CD4-positive, alpha-beta T cell (primary cell): ENCODE results near the gene RASGRF2. TPM values are rescaled to one million over a fixed set of nuclear protein-coding genes. Genes with fewer than 3 reads are reported as not detected.

ENCODE experiments used
- ATAC-seq: fragments of 200-7000 bp; cut with Tn5 transposase; one replicate; pipeline ENCODE4 v1.10.0; 2022; ENCODE audit warnings: mild to moderate bottlenecking; ENCODE audit not compliant: poor library complexity
- CTCF ChIA-PET: fragments of 350-600 bp; sonication (Branson Sonifier 250); formaldehyde crosslinking; loops from one replicate; lab custom pipeline; 2021; ENCODE audit warnings: antibody characterized with exemption, inconsistent platforms; lab: Charles Lee
- POLR2A ChIA-PET: fragments of 350-600 bp; sonication (Branson Sonifier 250); formaldehyde crosslinking; loops from one replicate; lab custom pipeline; 2021; ENCODE audit warnings: antibody characterized with exemption, inconsistent platforms; lab: Charles Lee
- DNase-seq, 14 experiments: peaks; one replicate each; pipeline ENCODE4 v3.0.0-alpha.2; 2013 to 2020; ENCODE audit warnings: mixed read lengths in 2 of 14
- H3K27ac ChIP-seq, 2 donors: one replicate each; pipeline versions ENCODE4 v1.5.1 to v1.7.0; 2013; ENCODE audit warnings: low read length in 2 of 2, low read depth in 1 of 2, mild to moderate bottlenecking in 1 of 2
- H3K27me3 ChIP-seq, 2 experiments: 1 replicate in 1 of 2; 2 replicates in 1 of 2; pipeline versions ENCODE4 v1.6.1 to v1.7.0; 2013; ENCODE audit warnings: low read length in 2 of 2, control low read depth in 1 of 2, mild to moderate bottlenecking in 1 of 2, moderate library complexity in 1 of 2; ENCODE audit not compliant: insufficient read depth in 2 of 2, control insufficient read depth in 1 of 2
- H3K36me3 ChIP-seq: one replicate; pipeline ENCODE4 v1.6.1; 2013; ENCODE audit warnings: low read length, control low read depth; ENCODE audit not compliant: insufficient read depth
- H3K4me1 ChIP-seq: one replicate; pipeline ENCODE4 v1.6.1; 2013; ENCODE audit warnings: low read length, control low read depth; ENCODE audit not compliant: insufficient read depth
- H3K4me3 ChIP-seq: one replicate; pipeline ENCODE4 v1.5.1; 2013; ENCODE audit warnings: mild to moderate bottlenecking, low read length, moderate library complexity
- H3K9me3 ChIP-seq, 2 experiments: 1 replicate in 1 of 2; 2 replicates in 1 of 2; pipeline versions ENCODE4 v1.6.1 to v1.7.0; 2013; ENCODE audit warnings: low read length in 2 of 2, mild to moderate bottlenecking in 2 of 2, control low read depth in 1 of 2, moderate library complexity in 1 of 2; ENCODE audit not compliant: control insufficient read depth in 1 of 2, insufficient read depth in 1 of 2
- H3K27ac Mint-ChIP-seq: one replicate; pipeline ENCODE4 v1.8.0; 2020; ENCODE audit warnings: mixed read lengths
- H3K27me3 Mint-ChIP-seq: one replicate; pipeline ENCODE4 v1.8.0; 2021; ENCODE audit warnings: mixed read lengths
- H3K36me3 Mint-ChIP-seq: one replicate; pipeline ENCODE4 v1.8.0; 2021; ENCODE audit warnings: low read depth, mixed read lengths
- H3K4me1 Mint-ChIP-seq: one replicate; pipeline ENCODE4 v1.8.0; 2021; ENCODE audit warnings: low read depth, mixed read lengths
- H3K4me3 Mint-ChIP-seq: one replicate; pipeline ENCODE4 v1.8.0; 2020; ENCODE audit warnings: mild to moderate bottlenecking, mixed read lengths
- H3K9me3 Mint-ChIP-seq: one replicate; pipeline ENCODE4 v1.8.0; 2020; ENCODE audit warnings: mixed read lengths
- intact Hi-C, 2 experiments: fragments of 100-400 bp; cut with DNase I in 1 of 2; cut with micrococcal nuclease in 1 of 2; formaldehyde crosslinking; loops; one replicate each; pipeline versions ENCODE4 v1.15.1 to v1.9.0; 2023 to 2025; cut with DNase I, micrococcal nuclease
- total RNA-seq, 174 experiments: library from RNA in 2 of 174; stranded (reverse) in 2 of 174; gene quantifications; one replicate each; pipeline ENCODE4 v1.2.3 and lab custom pipeline; 2021 to 2026
- TF ChIP-seq, protein P1 (sequence below): fragments of 200-600 bp; IDR thresholded peaks from one replicate; pipeline ENCODE4 v1.8.0; 2022; ENCODE audit warnings: antibody characterized with exemption, mild to moderate bottlenecking

RASGRF2 gene
- total RNA-seq, 2 experiments from 2014 or later: 21.9 to 24.9 TPM

GRCh38 chr5:81105261-81105877, 145.2 kb downstream of the RASGRF2 start:
- Mint-ChIP-seq H3K36me3 (peaks cover 12% of the 10 kb centered on the region), H3K27me3 (no peaks in the 10 kb centered on the region), H3K4me3 (no peak overlapping the region), H3K4me1 (peaks cover 37% of the 10 kb centered on the region), H3K27ac (peak overlapping the region; percentile 11), H3K9me3 (no peaks in the 10 kb centered on the region)
- Histone ChIP-seq H3K27ac (peak overlapping the region in 1 of 2 donors; percentile 9), H3K4me1 (peaks cover 13% of the 10 kb centered on the region), H3K36me3 (peaks cover 4% of the 10 kb centered on the region), H3K9me3 (no peaks in the 10 kb centered on the region), H3K4me3 (no peak overlapping the region), H3K27me3 (no peaks in the 10 kb centered on the region)
- ATAC-seq: no peak
- TF ChIP-seq, protein P1, sequence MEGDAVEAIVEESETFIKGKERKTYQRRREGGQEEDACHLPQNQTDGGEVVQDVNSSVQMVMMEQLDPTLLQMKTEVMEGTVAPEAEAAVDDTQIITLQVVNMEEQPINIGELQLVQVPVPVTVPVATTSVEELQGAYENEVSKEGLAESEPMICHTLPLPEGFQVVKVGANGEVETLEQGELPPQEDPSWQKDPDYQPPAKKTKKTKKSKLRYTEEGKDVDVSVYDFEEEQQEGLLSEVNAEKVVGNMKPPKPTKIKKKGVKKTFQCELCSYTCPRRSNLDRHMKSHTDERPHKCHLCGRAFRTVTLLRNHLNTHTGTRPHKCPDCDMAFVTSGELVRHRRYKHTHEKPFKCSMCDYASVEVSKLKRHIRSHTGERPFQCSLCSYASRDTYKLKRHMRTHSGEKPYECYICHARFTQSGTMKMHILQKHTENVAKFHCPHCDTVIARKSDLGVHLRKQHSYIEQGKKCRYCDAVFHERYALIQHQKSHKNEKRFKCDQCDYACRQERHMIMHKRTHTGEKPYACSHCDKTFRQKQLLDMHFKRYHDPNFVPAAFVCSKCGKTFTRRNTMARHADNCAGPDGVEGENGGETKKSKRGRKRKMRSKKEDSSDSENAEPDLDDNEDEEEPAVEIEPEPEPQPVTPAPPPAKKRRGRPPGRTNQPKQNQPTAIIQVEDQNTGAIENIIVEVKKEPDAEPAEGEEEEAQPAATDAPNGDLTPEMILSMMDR: no peak
- peak in 2 of 14 experiments; percentile 6 to 7 for DNase-seq
- ChIA-PET CTCF (no interaction called here), POLR2A (interaction anchor here (1.4 kb wide), 1 partner anchor 42 kb away, joined by 4 read pairs; no protein-coding TSS in a partner anchor)
- intact Hi-C loops: loop anchor here (5.0 to 10.0 kb wide), 4 partner anchors 143 to 418 kb away; partner anchors contain the start of gene RASGRF2 (in 1 of the 2)

DNA sequence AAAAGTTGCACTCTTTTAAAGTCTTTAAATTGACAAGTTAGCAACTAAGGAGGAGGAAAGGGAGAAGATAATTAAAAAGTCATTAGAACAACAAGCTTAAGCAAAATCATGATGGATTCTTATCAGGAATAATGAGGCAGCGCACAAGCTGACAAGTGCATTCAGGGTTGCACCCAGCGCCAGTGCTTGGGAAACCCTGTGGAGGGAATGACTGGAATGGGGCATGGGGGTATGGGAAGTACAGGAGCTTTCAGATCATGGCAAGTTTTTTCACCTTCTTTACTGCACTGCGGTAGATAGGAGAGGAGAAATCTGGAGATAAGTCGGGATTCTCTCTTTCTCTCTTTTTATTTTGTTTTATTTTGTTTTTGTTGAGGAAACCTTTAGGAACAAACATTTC, 155.1 kb downstream of the RASGRF2 start:
- H3K27ac ChIP-seq: no peak overlapping the region
- TF ChIP-seq, protein P1: no peak
- ATAC-seq: no peak
- no peaks in the 10 kb centered on the region for H3K27me3 ChIP-seq
- H3K4me3 Mint-ChIP-seq: no peak overlapping the region
- intact Hi-C loops: no loop called here
- no peak for DNase-seq
- H3K4me3 ChIP-seq: no peak overlapping the region
- ChIA-PET CTCF (no interaction called here), POLR2A (no interaction called here)
- H3K36me3 ChIP-seq: peaks cover 71% of the 10 kb centered on the region
- H3K4me1 Mint-ChIP-seq: peaks cover 5% of the 10 kb centered on the region
- no peaks in the 10 kb centered on the region for H3K9me3 ChIP-seq
- H3K9me3 Mint-ChIP-seq: no peaks in the 10 kb centered on the region
- no peak overlapping the region for H3K27ac Mint-ChIP-seq
- H3K4me1 ChIP-seq: no peaks in the 10 kb centered on the region
- H3K36me3 Mint-ChIP-seq: peaks cover 95% of the 10 kb centered on the region
- H3K27me3 Mint-ChIP-seq: no peaks in the 10 kb centered on the region

DNA sequence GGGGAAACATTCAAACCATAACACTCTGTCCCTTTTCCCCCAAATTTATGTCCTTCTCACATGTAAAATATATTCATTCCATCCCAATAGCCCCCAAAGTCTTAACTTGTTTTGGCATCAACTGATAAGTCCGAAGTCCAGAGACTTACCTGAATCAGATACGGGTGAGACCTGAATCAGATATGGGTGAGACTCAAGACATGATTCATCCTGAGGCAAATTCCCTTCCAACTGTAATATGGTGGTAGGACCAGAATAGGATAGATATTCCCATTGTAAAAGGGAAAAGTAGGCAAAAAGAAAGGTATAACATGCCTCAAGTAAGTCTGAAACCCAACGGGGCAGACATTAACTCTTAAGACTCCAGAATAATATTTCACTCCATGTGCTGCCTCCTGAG, 157.4 kb downstream of the RASGRF2 start:
- Mint-ChIP-seq H3K27me3 (no peaks in the 10 kb centered on the region), H3K9me3 (no peaks in the 10 kb centered on the region), H3K27ac (no peak overlapping the region), H3K36me3 (peaks cover 95% of the 10 kb centered on the region), H3K4me1 (peaks cover 26% of the 10 kb centered on the region), H3K4me3 (no peak overlapping the region)
- H3K9me3 ChIP-seq: no peaks in the 10 kb centered on the region
- ATAC-seq: no peak
- ChIA-PET CTCF (interaction anchor here (3.0 kb wide), 1 partner anchor 9 kb away, joined by 13 read pairs; no protein-coding TSS in a partner anchor), POLR2A (no interaction called here)
- peaks cover 68% of the 10 kb centered on the region for H3K36me3 ChIP-seq
- no peak overlapping the region for H3K4me3 ChIP-seq
- TF ChIP-seq, protein P1: no peak
- intact Hi-C loops: no loop called here
- H3K27ac ChIP-seq: no peak overlapping the region
- no peaks in the 10 kb centered on the region for H3K27me3 ChIP-seq
- DNase-seq: no peak
- no peaks in the 10 kb centered on the region for H3K4me1 ChIP-seq
